NCI-H2081 (cell line): ENCODE results near the gene SFXN5.
"Not testable (repeated sequence)": the region's sequence is repeated elsewhere in the genome, so short reads cannot be mapped to it uniquely, and the experiment has no call there.

Source experiments
- DNase-seq, 2 experiments: peaks; one replicate each; lab custom pipeline; 2025; lab: John Stamatoyannopoulos, UW

Gene SFXN5

GRCh38 chr2:73101626-73102256 is 30.2 kb upstream of the SFXN5 start:
- DNase-seq, result no peak

- DNase-seq, result no peak
Observed at GRCh38 chr2:73100956-73101355, 29.4 kb upstream of the SFXN5 start.

- DNase-seq, result no peak
Observed at GRCh38 chr2:73099486-73099885, 28.0 kb upstream of the SFXN5 start.

- DNase-seq, result no peak
Observed at GRCh38 chr2:73095910-73096309, 24.4 kb upstream of the SFXN5 start.

- not testable (repeated sequence) for DNase-seq
Observed at GRCh38 chr2:73093601-73094218, 22.2 kb upstream of the SFXN5 start.

GRCh38 chr2:73092146-73092783 is 20.8 kb upstream of the SFXN5 start:
- no peak for DNase-seq

GRCh38 chr2:73091696-73092095 is 20.2 kb upstream of the SFXN5 start:
- DNase-seq, result no peak

GRCh38 chr2:73091164-73091563 is 19.7 kb upstream of the SFXN5 start:
- no peak for DNase-seq

- DNase-seq, result no peak
Observed at GRCh38 chr2:73089270-73090030, 17.9 kb upstream of the SFXN5 start.

- no peak for DNase-seq
Observed at GRCh38 chr2:73088703-73089102, 17.2 kb upstream of the SFXN5 start.

GRCh38 chr2:73088211-73088610 is 16.7 kb upstream of the SFXN5 start:
- no peak for DNase-seq

- DNase-seq, result no peak
Observed at GRCh38 chr2:73087311-73087710, 15.8 kb upstream of the SFXN5 start.

- peak; percentile 68 to 71 for DNase-seq
Observed at GRCh38 chr2:73085691-73086090, 14.2 kb upstream of the SFXN5 start.

- DNase-seq, result no peak
Observed at GRCh38 chr2:73084971-73085370, 13.5 kb upstream of the SFXN5 start.

GRCh38 chr2:73083886-73084800 is 12.6 kb upstream of the SFXN5 start:
- no peak for DNase-seq

GRCh38 chr2:73082523-73083410 is 11.3 kb upstream of the SFXN5 start:
- DNase-seq, result no peak

- no peak for DNase-seq
Observed at GRCh38 chr2:73081181-73081671, 9.7 kb upstream of the SFXN5 start.

GRCh38 chr2:73080321-73081131 is 9.0 kb upstream of the SFXN5 start:
- no peak for DNase-seq

GRCh38 chr2:73079636-73080035 is 8.1 kb upstream of the SFXN5 start:
- no peak for DNase-seq
